PFSK-1 (cell line): ENCODE data around the gene PLP1.

Source experiments
- FOXP2 ChIP-seq: optimal IDR thresholded peaks from 2 replicates; pipeline ENCODE3; 2011; ENCODE audit warnings: borderline replicate concordance, control low read depth, inconsistent platforms; ENCODE audit not compliant: insufficient read depth; ENCODE audit errors: extremely low read length, extremely low read depth
- POLR2AphosphoS5 ChIP-seq: IDR thresholded peaks from 2 replicates; pipeline ENCODE4 v1.6.1; 2012; ENCODE audit warnings: low read depth, mild to moderate bottlenecking, control low read depth, low read length, moderate library complexity
- REST ChIP-seq, 2 experiments: IDR thresholded peaks; 2 replicates each; pipeline versions ENCODE4 v1.6.1 to v1.8.0; 2011 to 2012; ENCODE audit warnings: low read depth in 2 of 2, low read length in 2 of 2, control low read depth in 1 of 2, inconsistent platforms in 1 of 2, mild to moderate bottlenecking in 1 of 2, moderate library complexity in 1 of 2; ENCODE audit not compliant: insufficient read depth in 1 of 2
- SIN3A ChIP-seq: IDR thresholded peaks from 2 replicates; pipeline ENCODE4 v1.6.1; 2012; ENCODE audit warnings: mild to moderate bottlenecking, low read length, moderate library complexity, borderline replicate concordance; ENCODE audit not compliant: insufficient read depth
- TAF1 ChIP-seq: IDR thresholded peaks from 2 replicates; pipeline ENCODE4 v1.6.1; 2012; ENCODE audit warnings: low read length, control low read depth, borderline replicate concordance; ENCODE audit not compliant: insufficient read depth

PLP1 gene

DNA sequence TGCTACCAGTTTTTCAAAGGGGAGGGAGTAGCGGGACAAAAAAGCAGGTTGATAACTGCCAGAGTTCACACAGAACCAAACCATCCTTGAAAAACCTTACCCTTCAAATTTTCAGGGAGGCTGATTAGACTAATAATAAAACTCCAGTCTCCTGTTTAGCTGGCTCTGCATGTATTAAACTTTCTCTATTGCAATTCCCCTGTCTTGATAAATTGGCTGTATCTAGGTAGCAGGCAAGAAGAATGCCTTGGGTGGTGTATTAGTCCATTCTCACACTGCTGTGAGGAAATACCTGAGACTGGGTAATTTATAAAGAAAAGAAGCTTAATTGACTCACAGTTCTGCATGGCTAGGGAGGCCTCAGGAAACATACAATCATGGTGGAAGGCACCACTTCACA, 18.1 kb upstream of the PLP1 start:
- no peak for TF ChIP-seq FOXP2
- TF ChIP-seq TAF1, result no peak

- peak in 1 of 2 experiments; percentile 68; a peak in 1 of 4 replicates for TF ChIP-seq REST (IDR thresholded peaks at IDR 0.05; ENCODE audit: insufficient read depth in 1 of 2, low read depth in 2 of 2, low read length in 2 of 2)
These were observed 9.7 kb upstream of the PLP1 start for GRCh38 chrX:103766813-103767555.

DNA sequence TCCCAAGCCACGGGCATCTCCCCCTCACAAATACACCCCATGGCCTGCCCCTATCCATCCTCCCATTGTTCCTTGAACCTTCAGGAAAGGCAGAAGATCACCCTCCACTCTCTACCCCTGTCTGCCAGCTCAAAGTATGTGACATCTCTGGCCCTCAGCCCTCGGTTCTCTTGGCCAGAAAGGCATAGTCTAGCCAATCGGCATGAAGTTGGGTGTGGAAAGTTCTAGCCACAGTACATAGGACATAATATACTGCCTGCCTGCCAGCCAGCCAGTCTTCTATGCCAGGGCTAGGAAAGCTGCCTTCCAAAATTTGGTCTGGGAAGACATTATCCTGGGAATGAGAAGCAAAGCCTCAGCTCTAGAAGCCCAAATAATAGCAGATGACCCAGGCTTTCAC, 3.2 kb upstream of the PLP1 start:
- no peak for TF ChIP-seq TAF1
- TF ChIP-seq REST (IDR thresholded peaks at IDR 0.05; ENCODE audit: insufficient read depth in 1 of 2, low read depth in 2 of 2, low read length in 2 of 2), result no peak
- TF ChIP-seq SIN3A, result no peak
- no peak for TF ChIP-seq FOXP2
- no peak for TF ChIP-seq POLR2AphosphoS5

GRCh38 chrX:103774070-103774642, 2.5 kb upstream of the PLP1 start:
- TF ChIP-seq FOXP2 (no peak), TAF1 (no peak), POLR2AphosphoS5 (no peak)

- TF ChIP-seq TAF1, result no peak
- no peak for TF ChIP-seq SIN3A
- no peak for TF ChIP-seq FOXP2
- no peak for TF ChIP-seq POLR2AphosphoS5
- TF ChIP-seq REST (IDR thresholded peaks at IDR 0.05; ENCODE audit: insufficient read depth in 1 of 2, low read depth in 2 of 2, low read length in 2 of 2), result no peak
These were observed 2.6 kb downstream of the PLP1 start for GRCh38 chrX:103779141-103779789.

DNA sequence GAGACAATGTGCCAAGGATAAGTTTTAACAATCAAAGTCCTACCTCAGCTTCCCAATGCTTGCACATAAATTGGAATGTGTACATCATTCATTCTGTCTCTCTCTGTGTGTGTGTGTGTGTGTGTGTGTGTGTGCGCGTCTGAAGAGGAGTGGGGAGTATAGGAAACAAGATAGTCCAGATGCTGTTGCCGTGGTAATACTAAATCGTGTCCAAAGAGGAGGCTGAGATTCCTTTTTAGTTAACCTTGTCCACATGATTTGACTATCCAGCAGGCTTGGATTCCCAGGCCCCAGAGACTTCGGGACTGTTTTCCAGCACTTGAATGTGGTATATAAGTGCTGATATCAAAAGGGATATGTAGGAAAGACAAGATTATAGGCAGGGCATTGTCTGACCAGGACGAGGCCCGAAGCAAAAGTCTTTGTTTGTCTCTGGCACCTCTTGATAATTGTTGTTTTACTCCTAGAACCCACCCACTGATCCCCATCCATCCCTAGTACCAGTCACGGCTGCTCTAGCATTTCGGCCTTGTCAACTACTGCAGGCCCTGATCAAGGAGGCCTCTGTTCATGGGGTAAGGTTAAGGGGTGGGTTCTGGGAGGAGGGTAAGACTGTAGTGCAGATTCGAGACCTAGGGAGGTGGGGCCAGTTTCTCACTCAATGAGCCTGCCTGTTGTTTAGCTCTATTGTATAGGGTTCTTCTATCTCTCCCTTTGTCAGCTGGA, 3.9 kb downstream of the PLP1 start:
- TF ChIP-seq SIN3A (no peak), TAF1 (no peak), FOXP2 (no peak)
